IPS-11a (cell line): Measurements from ENCODE around the gene PHACTR1.

Experiments
- H3K4me3 ChIP-seq: one replicate; pipeline ENCODE4 v1.5.1; 2013; ENCODE audit warnings: low read depth, low read length, control low read depth

The PHACTR1 gene

GRCh38 chr6:13094781-13095425 is 378.3 kb downstream of the PHACTR1 start:
- no peak overlapping the region for H3K4me3 ChIP-seq

GRCh38 chr6:13096084-13096483 is 379.5 kb downstream of the PHACTR1 start:
- H3K4me3 ChIP-seq = no peak overlapping the region

GRCh38 chr6:13097454-13097853 is 380.9 kb downstream of the PHACTR1 start:
- H3K4me3 ChIP-seq = no peak overlapping the region

- no peak overlapping the region for H3K4me3 ChIP-seq
Observed at GRCh38 chr6:13098006-13098405, 381.4 kb downstream of the PHACTR1 start.

DNA sequence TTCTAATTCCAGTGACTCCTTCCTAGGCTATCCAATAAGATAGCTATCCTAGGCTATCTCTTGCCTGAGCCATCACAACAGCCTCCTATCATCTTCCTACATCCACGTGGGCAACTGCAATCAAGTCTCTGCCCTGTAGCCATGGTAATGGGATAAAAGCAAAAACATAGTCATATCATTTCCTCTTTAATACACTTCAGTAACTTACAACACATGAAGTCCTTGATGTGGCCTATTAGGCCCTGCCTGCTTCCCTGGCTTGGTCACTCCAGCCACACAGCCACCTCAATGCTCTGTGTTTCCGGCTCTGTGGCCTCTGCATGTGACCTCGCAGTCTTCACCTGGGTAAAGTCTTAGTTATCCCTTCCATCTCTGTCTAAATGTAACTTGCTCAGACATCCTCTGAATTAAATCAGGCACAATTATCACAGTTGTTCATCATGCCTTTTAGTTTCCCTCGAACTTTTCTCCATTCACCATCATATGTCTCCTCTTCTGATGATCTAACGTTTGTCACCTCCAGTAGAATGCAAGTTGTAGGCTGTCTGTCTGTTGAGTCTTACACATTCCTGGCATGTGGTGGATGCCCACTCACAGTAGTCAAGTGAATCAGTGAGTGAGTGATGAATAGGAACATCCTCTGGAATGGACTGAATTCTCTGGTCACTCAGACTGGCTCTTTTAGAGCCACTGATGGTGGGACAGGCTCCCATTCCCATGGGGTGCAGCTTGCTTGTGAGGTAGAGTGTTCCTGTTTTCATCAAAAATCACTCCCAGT is 382.4 kb downstream of the PHACTR1 start:
- H3K4me3 ChIP-seq = no peak overlapping the region

- no peak overlapping the region for H3K4me3 ChIP-seq
Observed at GRCh38 chr6:13099771-13100170, 383.2 kb downstream of the PHACTR1 start.

- H3K4me3 ChIP-seq = no peak overlapping the region
Observed at GRCh38 chr6:13101409-13101808, 384.8 kb downstream of the PHACTR1 start.

GRCh38 chr6:13101985-13102384 is 385.4 kb downstream of the PHACTR1 start:
- H3K4me3 ChIP-seq = no peak overlapping the region

GRCh38 chr6:13103169-13103568 is 386.6 kb downstream of the PHACTR1 start:
- no peak overlapping the region for H3K4me3 ChIP-seq

- no peak overlapping the region for H3K4me3 ChIP-seq
Observed at GRCh38 chr6:13105139-13105538, 388.6 kb downstream of the PHACTR1 start.

- no peak overlapping the region for H3K4me3 ChIP-seq
Observed at GRCh38 chr6:13112921-13113320, 396.4 kb downstream of the PHACTR1 start.

DNA sequence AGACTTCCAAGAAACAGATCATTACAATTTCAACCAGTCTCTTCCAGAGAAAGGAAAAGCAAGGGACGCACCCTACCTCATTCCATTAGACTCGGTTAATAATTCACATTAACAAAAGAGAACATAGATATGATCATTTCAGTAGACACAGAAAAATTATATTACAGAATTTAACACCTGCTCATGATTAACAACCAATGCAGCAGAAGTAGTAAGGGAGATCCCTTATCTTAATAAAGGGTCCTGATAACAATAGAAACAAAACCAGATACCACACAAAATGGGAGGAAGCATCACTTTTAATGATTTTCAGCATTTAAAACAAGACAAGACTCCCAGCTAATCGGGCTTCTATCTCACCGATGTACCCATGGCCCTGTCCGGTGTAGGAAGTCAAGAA is 396.8 kb downstream of the PHACTR1 start:
- H3K4me3 ChIP-seq = no peak overlapping the region

DNA sequence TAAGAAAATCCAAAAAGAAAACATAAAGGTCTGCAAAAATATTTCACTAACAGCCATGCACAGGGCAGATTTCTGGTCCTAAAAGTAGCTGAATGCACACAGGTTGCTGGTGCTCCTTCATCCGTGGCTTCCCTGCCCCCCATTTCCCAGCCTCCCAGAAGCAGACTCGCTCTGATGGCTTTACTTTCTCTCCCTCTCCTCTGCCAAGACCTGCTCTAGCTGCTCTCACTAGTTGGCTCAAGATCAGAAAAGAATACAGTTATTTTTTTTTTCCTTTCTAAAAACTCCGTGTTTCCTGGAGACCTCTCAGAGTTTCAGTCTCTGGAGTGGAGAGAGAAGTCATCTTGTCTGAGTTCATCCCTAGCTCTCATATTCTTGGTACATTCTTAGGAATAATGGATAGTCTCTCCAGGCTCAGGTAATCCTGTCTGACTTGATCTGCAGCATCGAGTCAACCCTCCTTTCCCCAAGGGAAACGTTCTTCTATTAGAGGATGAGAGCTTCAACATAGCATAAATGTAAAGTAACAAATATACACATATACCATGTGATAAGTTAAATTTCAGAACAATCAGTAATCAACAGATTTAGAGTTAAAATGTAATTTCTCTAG is 397.5 kb downstream of the PHACTR1 start:
- no peak overlapping the region for H3K4me3 ChIP-seq

DNA sequence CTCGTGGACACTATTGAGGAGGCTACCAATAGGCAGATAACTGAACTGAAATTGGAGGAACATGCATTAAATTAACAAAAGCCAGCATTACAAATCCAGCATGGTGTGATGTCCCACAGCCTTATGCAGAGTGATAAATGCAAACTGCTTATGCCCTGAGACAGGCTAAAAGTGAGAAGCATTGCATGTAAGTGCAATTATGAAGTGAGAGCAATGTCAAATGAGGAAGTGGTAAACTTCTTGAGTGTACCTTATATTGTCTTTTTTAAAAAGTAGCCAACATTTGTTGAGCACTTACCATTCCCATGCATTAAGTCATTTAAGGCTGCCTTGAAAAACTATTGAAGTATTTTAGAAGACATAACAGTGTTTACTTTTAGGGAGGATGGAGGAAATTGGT is 399.6 kb downstream of the PHACTR1 start:
- H3K4me3 ChIP-seq = no peak overlapping the region

DNA sequence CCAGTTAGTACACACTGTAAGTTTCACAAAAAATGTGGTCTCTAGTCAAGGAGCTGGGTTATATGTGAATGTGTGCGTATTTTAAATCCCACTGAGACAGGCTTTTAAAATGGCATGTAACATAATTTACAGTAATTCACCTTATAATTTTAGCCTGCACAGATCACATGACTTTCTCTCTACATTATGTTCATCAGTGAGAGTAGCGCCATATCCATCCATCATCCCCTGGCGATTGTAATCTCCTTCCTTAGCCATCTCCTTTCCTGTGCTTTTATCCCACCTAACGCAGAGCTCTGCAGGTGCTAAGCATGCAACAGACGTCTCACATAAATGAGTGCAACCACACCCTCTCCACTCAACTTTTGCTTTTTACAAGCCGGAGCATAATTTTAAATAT is 401.0 kb downstream of the PHACTR1 start:
- H3K4me3 ChIP-seq = no peak overlapping the region

GRCh38 chr6:13119549-13119948 is 403.0 kb downstream of the PHACTR1 start:
- H3K4me3 ChIP-seq = no peak overlapping the region

DNA sequence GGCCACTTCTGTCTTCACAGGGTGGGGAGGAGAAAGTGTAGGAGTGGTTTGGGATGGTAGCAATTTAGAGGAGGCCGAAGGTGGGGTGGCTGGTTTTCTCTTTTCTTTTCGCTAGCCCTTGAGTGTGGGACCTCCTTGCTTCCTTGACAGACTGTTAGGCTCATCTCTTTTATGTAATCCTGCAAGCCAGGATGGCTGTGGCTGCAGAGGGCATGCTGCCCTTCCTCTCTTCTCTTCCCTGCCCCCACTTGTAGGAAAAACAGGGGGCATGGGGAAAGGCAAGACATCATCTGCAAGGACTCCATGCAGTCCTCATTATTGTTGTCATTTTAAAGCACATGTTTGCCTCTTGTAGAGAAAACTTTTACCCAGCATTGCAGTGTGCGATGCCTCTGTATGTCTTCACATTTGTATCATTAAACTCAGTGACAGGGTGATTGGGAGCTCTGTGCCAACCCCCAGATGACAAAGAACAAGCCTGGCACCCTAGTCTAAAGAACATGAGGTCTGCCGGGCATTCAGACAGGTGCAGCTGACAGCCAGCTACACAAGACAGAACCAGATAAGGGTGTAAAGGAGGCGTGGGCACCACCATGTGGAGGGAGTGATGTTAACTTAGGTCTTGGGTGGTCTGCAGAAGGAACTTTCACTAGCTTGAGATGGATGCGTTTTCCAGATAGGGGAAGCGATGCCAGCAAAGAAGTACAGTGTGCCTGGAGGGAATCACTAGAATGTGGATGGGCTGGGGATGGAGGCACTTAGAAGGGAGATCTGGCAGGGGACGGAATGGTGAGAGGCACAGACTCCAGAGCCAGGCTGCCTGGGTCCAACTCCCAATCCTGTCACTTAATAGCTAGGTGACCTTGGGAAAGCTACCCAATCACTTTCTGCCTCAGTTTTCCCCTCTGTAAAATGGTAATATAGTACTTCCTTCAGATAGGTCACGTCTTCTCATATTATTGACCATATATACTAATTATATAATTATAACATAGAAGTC is 404.2 kb downstream of the PHACTR1 start:
- no peak overlapping the region for H3K4me3 ChIP-seq

DNA sequence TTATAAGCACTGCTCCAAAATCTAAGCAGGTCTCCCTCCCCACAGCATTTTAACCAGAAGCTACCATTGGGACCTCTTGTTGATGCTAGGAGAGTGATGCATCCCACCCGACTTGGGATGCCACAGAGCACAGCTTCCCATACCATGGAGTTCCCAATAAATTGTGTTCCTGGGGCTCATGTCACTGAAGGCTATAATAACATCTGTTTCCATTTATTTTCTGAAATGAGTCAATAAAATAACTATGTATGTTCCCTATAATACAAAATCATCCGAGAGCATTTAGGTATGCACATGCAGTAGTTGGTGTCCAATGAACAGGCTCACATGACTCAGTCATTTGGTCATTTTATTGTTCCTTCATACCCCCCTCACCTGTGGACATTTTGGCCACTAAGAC is 407.6 kb downstream of the PHACTR1 start:
- H3K4me3 ChIP-seq = no peak overlapping the region

DNA sequence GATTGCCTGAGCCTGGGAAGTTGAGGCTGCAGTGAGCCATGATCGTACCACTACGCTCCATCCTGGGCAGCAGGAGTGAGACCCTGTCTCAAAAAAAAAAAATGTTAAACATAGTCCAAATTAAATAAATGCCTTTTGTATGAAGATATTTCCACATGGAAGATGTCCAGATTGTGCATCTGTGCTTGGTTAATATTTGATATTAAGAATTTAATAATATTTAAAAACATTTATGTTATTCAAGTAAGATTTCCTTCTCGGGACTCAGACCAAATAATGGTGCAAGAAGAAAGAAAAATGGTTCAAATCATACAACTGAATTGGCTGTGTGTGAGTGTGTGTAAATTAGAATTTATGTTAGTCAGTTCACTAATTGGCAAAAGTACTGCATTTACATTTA is 409.3 kb downstream of the PHACTR1 start:
- no peak overlapping the region for H3K4me3 ChIP-seq

- H3K4me3 ChIP-seq = no peak overlapping the region
Observed at GRCh38 chr6:13131935-13132661, 415.5 kb downstream of the PHACTR1 start.
